WTC11 (cell line): Measurements from ENCODE around the gene PPP3CA. TPM values are rescaled to one million over a fixed set of nuclear protein-coding genes. Genes with fewer than 3 reads are reported as not detected.

Source experiments
- ATAC-seq: fragments of 200-7000 bp; cut with Tn5 transposase; 2 replicates; pipeline ENCODE4 v1.10.0; 2021; ENCODE audit warnings: mild to moderate bottlenecking, moderate library complexity
- CTCF ChIA-PET: fragments of 300-600 bp; sonication (Branson Sonifier 250); formaldehyde crosslinking; loops from one replicate; lab custom pipeline; 2021; ENCODE audit warnings: antibody characterized with exemption; lab: Charles Lee
- POLR2A ChIA-PET: fragments of 350-600 bp; sonication (Branson Sonifier 250); formaldehyde crosslinking; loops from one replicate; lab custom pipeline; 2021; ENCODE audit warnings: antibody characterized with exemption; lab: Charles Lee
- DNase-seq: peaks from one replicate; pipeline ENCODE4 v3.0.0; 2021; ENCODE audit warnings: low spot score
- H3K27ac Mint-ChIP-seq: 2 replicates; pipeline ENCODE4 v1.8.0; 2021; ENCODE audit warnings: mixed read lengths
- H3K27me3 Mint-ChIP-seq: 2 replicates; pipeline ENCODE4 v1.8.0; 2021; ENCODE audit warnings: low read depth, mild to moderate bottlenecking, moderate library complexity, mixed read lengths
- H3K36me3 Mint-ChIP-seq: 2 replicates; pipeline ENCODE4 v1.8.0; 2021; ENCODE audit warnings: mixed read lengths
- H3K4me1 Mint-ChIP-seq: 2 replicates; pipeline ENCODE4 v1.8.0; 2022; ENCODE audit warnings: mixed read lengths
- H3K4me3 Mint-ChIP-seq: 2 replicates; pipeline ENCODE4 v1.8.0; 2021; ENCODE audit warnings: mild to moderate bottlenecking, moderate library complexity, mixed read lengths
- H3K9me3 Mint-ChIP-seq: 2 replicates; pipeline ENCODE4 v1.8.0; 2021; ENCODE audit warnings: mixed read lengths
- CBFB ChIP-seq: sonication (generic); formaldehyde crosslinking; IDR thresholded peaks from 2 replicates; pipeline ENCODE4 v1.8.1; 2022; ENCODE audit warnings: mild to moderate bottlenecking, low read depth, missing genetic modification reagents
- CREM ChIP-seq: sonication (generic); formaldehyde crosslinking; IDR thresholded peaks from 2 replicates; pipeline ENCODE4 v1.8.1; 2022; ENCODE audit warnings: mild to moderate bottlenecking, missing genetic modification reagents, moderate library complexity
- FOXP1 ChIP-seq: sonication (generic); formaldehyde crosslinking; IDR thresholded peaks from 2 replicates; pipeline ENCODE4 v1.8.0; 2022; ENCODE audit warnings: missing genetic modification reagents, mild to moderate bottlenecking, moderate library complexity, borderline replicate concordance
- GABPB1 ChIP-seq: sonication (generic); formaldehyde crosslinking; IDR thresholded peaks from 2 replicates; pipeline ENCODE4 v1.8.1; 2023; ENCODE audit warnings: mild to moderate bottlenecking, missing genetic modification reagents
- GRHL2 ChIP-seq: fragments of 250-450 bp; sonication (Bioruptor Pico); IDR thresholded peaks from 2 replicates; pipeline ENCODE4 v1.8.0; 2022; ENCODE audit warnings: mild to moderate bottlenecking, moderate library complexity; ENCODE audit not compliant: insufficient replicate concordance, severe bottlenecking
- IRF2 ChIP-seq: sonication (generic); formaldehyde crosslinking; IDR thresholded peaks from 2 replicates; pipeline ENCODE4 v1.8.0; 2022; ENCODE audit warnings: low read depth, missing genetic modification reagents, borderline replicate concordance
- KAT7 ChIP-seq: sonication (generic); formaldehyde crosslinking; IDR thresholded peaks from 2 replicates; pipeline ENCODE4 v1.8.1; 2023; ENCODE audit warnings: missing genetic modification reagents, mild to moderate bottlenecking, borderline replicate concordance
- MXD4 ChIP-seq: fragments of 250-450 bp; sonication (Bioruptor Pico); IDR thresholded peaks from 2 replicates; pipeline ENCODE4 v1.8.0; 2021; ENCODE audit warnings: mild to moderate bottlenecking, moderate library complexity, borderline replicate concordance
- NR1H2 ChIP-seq: sonication (generic); formaldehyde crosslinking; IDR thresholded peaks from 2 replicates; pipeline ENCODE4 v1.9.0; 2021; ENCODE audit warnings: mild to moderate bottlenecking, moderate library complexity, missing genetic modification reagents
- SMAD4 ChIP-seq: sonication (generic); formaldehyde crosslinking; IDR thresholded peaks from 2 replicates; pipeline ENCODE4 v1.8.0; 2022; ENCODE audit warnings: mild to moderate bottlenecking, missing genetic modification reagents
- SP1 ChIP-seq: sonication (generic); formaldehyde crosslinking; conservative IDR thresholded peaks from 2 replicates; pipeline ENCODE4 v1.8.1; 2022; ENCODE audit warnings: missing genetic modification reagents
- ZNF416 ChIP-seq: fragments of 250-450 bp; sonication (Bioruptor Pico); IDR thresholded peaks from 2 replicates; pipeline ENCODE4 v1.9.0; 2021; ENCODE audit warnings: mild to moderate bottlenecking, inconsistent platforms
- total RNA-seq: library from RNA; stranded (reverse); gene quantifications from 3 replicates; pipeline ENCODE4 v1.2.3, GENCODE V29; 2021
- TF ChIP-seq, protein P1 (sequence below): fragments of 250-450 bp; sonication (Bioruptor Pico); IDR thresholded peaks from 2 replicates; pipeline ENCODE4 v1.9.0; 2021; ENCODE audit warnings: moderate library complexity, mild to moderate bottlenecking, inconsistent platforms, borderline replicate concordance
- TF ChIP-seq, protein P2 (sequence below): sonication (generic); formaldehyde crosslinking; IDR thresholded peaks from 2 replicates; pipeline ENCODE4 v1.8.0; 2022; ENCODE audit warnings: mild to moderate bottlenecking, missing genetic modification reagents
- TF ChIP-seq, protein P3 (sequence below): sonication (generic); formaldehyde crosslinking; IDR thresholded peaks from 2 replicates; pipeline ENCODE4 v1.8.1; 2023; ENCODE audit warnings: mild to moderate bottlenecking, moderate library complexity, missing genetic modification reagents
- TF ChIP-seq, protein P4 (sequence below): sonication (generic); formaldehyde crosslinking; conservative IDR thresholded peaks from 2 replicates; pipeline ENCODE4 v1.8.1; 2022; ENCODE audit warnings: mild to moderate bottlenecking, missing genetic modification reagents
- TF ChIP-seq, protein P5 (sequence below): sonication (generic); formaldehyde crosslinking; IDR thresholded peaks from 2 replicates; pipeline ENCODE4 v1.8.0; 2022; ENCODE audit warnings: mild to moderate bottlenecking, missing genetic modification reagents
- TF ChIP-seq, protein P6 (sequence below): sonication (generic); formaldehyde crosslinking; IDR thresholded peaks from 2 replicates; pipeline ENCODE4 v1.8.1; 2022; ENCODE audit warnings: low read depth, mild to moderate bottlenecking, moderate library complexity, missing genetic modification reagents, borderline replicate concordance

Gene PPP3CA
- total RNA-seq, 1 experiment from 2014 or later: 41.6 TPM

DNA sequence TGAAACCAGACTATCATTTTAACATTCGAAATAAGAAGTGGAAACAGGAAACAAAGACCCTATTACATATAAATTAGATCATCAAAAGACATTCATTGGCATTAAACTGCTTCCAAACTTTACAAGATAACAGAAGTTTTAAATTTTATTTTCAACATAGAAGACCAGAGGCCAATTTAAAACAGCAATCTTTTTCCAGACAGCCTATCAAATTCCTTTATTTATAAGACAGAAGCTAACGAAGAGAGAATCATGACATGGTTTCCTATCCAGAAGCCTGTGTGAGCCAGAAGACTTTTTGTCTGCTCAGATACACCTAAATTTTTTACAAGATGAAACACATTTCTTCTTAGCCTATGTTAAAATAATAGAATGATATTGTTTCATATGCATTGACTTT lies 291.9 kb downstream of the PPP3CA start:
- Mint-ChIP-seq H3K4me3 (no peak overlapping the region), H3K4me1 (peaks cover 13% of the 10 kb centered on the region), H3K27me3 (no peaks in the 10 kb centered on the region), H3K36me3 (no peaks in the 10 kb centered on the region), H3K9me3 (no peaks in the 10 kb centered on the region), H3K27ac (peak overlapping the region; percentile 74)
- TF ChIP-seq IRF2 (CRISPR knock-in tag) (no peak), GABPB1 (CRISPR knock-in tag) (no peak), KAT7 (CRISPR knock-in tag) (no peak), SP1 (no peak), CBFB (CRISPR knock-in tag) (no peak)
- TF ChIP-seq, protein P1, sequence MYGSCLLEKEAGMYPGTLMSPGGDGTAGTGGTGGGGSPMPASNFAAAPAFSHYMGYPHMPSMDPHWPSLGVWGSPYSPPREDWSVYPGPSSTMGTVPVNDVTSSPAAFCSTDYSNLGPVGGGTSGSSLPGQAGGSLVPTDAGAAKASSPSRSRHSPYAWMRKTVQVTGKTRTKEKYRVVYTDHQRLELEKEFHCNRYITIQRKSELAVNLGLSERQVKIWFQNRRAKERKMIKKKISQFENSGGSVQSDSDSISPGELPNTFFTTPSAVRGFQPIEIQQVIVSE (CRISPR knock-in tag): no peak
- TF ChIP-seq, protein P2, sequence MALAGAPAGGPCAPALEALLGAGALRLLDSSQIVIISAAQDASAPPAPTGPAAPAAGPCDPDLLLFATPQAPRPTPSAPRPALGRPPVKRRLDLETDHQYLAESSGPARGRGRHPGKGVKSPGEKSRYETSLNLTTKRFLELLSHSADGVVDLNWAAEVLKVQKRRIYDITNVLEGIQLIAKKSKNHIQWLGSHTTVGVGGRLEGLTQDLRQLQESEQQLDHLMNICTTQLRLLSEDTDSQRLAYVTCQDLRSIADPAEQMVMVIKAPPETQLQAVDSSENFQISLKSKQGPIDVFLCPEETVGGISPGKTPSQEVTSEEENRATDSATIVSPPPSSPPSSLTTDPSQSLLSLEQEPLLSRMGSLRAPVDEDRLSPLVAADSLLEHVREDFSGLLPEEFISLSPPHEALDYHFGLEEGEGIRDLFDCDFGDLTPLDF (CRISPR knock-in tag): no peak
- TF ChIP-seq, protein P3, sequence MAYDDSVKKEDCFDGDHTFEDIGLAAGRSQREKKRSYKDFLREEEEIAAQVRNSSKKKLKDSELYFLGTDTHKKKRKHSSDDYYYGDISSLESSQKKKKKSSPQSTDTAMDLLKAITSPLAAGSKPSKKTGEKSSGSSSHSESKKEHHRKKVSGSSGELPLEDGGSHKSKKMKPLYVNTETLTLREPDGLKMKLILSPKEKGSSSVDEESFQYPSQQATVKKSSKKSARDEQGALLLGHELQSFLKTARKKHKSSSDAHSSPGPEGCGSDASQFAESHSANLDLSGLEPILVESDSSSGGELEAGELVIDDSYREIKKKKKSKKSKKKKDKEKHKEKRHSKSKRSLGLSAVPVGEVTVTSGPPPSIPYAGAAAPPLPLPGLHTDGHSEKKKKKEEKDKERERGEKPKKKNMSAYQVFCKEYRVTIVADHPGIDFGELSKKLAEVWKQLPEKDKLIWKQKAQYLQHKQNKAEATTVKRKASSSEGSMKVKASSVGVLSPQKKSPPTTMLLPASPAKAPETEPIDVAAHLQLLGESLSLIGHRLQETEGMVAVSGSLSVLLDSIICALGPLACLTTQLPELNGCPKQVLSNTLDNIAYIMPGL (CRISPR knock-in tag): no peak
- TF ChIP-seq, protein P4, sequence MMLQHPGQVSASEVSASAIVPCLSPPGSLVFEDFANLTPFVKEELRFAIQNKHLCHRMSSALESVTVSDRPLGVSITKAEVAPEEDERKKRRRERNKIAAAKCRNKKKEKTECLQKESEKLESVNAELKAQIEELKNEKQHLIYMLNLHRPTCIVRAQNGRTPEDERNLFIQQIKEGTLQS (CRISPR knock-in tag): no peak
- ATAC-seq: no peak
- DNase-seq: no peak
- ChIA-PET CTCF (no interaction called here), POLR2A (no interaction called here)

DNA sequence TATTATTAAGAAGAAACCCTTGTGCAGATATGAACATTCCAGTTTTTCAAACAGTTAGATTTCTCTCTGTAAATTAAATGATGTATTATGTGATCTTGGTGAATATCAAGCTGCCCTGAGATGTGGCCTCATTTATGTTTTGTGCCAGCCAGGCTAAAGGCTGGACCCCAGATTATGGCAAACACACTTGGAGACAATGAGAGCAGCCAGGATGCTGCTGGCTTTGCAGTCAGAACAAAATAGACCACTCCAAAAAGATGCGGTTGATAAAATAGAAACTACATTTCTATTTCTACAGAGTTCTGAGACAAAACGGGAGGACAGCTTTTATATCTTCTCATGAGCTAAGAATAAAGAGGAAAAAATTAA lies 296.5 kb downstream of the PPP3CA start:
- TF ChIP-seq, protein P5, sequence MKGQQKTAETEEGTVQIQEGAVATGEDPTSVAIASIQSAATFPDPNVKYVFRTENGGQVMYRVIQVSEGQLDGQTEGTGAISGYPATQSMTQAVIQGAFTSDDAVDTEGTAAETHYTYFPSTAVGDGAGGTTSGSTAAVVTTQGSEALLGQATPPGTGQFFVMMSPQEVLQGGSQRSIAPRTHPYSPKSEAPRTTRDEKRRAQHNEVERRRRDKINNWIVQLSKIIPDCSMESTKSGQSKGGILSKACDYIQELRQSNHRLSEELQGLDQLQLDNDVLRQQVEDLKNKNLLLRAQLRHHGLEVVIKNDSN (CRISPR knock-in tag): no peak
- TF ChIP-seq MXD4 (CRISPR knock-in tag) (no peak), KAT7 (CRISPR knock-in tag) (no peak), GRHL2 (CRISPR knock-in tag) (no peak), ZNF416 (CRISPR knock-in tag) (no peak), FOXP1 (CRISPR knock-in tag) (no peak), IRF2 (CRISPR knock-in tag) (no peak), NR1H2 (CRISPR knock-in tag) (no peak), CREM (no peak), SMAD4 (CRISPR knock-in tag) (no peak)
- TF ChIP-seq, protein P6, sequence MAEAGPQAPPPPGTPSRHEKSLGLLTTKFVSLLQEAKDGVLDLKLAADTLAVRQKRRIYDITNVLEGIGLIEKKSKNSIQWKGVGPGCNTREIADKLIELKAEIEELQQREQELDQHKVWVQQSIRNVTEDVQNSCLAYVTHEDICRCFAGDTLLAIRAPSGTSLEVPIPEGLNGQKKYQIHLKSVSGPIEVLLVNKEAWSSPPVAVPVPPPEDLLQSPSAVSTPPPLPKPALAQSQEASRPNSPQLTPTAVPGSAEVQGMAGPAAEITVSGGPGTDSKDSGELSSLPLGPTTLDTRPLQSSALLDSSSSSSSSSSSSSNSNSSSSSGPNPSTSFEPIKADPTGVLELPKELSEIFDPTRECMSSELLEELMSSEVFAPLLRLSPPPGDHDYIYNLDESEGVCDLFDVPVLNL (CRISPR knock-in tag): no peak
- H3K36me3 Mint-ChIP-seq: no peaks in the 10 kb centered on the region
- POLR2A ChIA-PET: no interaction called here

More for the DNA sequence above, 296.5 kb downstream of the PPP3CA start:
- H3K4me3 Mint-ChIP-seq: no peak overlapping the region
- H3K9me3 Mint-ChIP-seq: no peaks in the 10 kb centered on the region
- CTCF ChIA-PET: no interaction called here
- H3K4me1 Mint-ChIP-seq: peaks cover 13% of the 10 kb centered on the region
- no peak overlapping the region for H3K27ac Mint-ChIP-seq
- ATAC-seq (no peak), DNase-seq (no peak)
- no peaks in the 10 kb centered on the region for H3K27me3 Mint-ChIP-seq
